Muscle of leg (tissue), 11 donors: Measurements from ENCODE around the gene CCT5. TPM values are rescaled to one million over a fixed set of nuclear protein-coding genes. Genes with fewer than 3 reads are reported as not detected.

Experiments used
- DNase-seq: peaks from one replicate; pipeline ENCODE4 v3.0.0; 2013
- H3K27ac ChIP-seq: one replicate; pipeline ENCODE4 v1.5.1; 2013; ENCODE audit warnings: mild to moderate bottlenecking, low read length, control low read depth
- H3K27me3 ChIP-seq: one replicate; pipeline ENCODE4 v1.6.1; 2013; ENCODE audit warnings: low read length; ENCODE audit not compliant: control insufficient read depth, insufficient read depth
- H3K36me3 ChIP-seq: one replicate; pipeline ENCODE4 v1.6.1; 2013; ENCODE audit warnings: low read length; ENCODE audit not compliant: control insufficient read depth, insufficient read depth
- H3K4me1 ChIP-seq: one replicate; pipeline ENCODE4 v1.6.1; 2013; ENCODE audit warnings: low read length; ENCODE audit not compliant: control insufficient read depth, insufficient read depth
- H3K4me3 ChIP-seq: one replicate; pipeline ENCODE4 v1.5.1; 2013; ENCODE audit warnings: low read length, control low read depth
- H3K9me3 ChIP-seq: replicated peaks from 2 replicates; pipeline ENCODE4 v1.6.1; 2013; ENCODE audit warnings: low read depth, low read length; ENCODE audit not compliant: control insufficient read depth
- WGBS: methylation state at CpG from one replicate; pipeline ENCODE4 v1.1.5; 2013; ENCODE audit warnings: missing lambda C conversion rate; ENCODE audit not compliant: insufficient coverage; 5-methylcytosine and 5-hydroxymethylcytosine counted together
- polyA plus RNA-seq, 8 donors: library from polyadenylated mRNA; unstranded; fragments of 120-200 nt; gene quantifications; one replicate each; pipeline versions ENCODE4 v1.2.1 to v1.2.3, GENCODE V29; 2013; ENCODE audit warnings: inconsistent platforms in 1 of 8, low replicate concordance in 1 of 8; ENCODE audit not compliant: insufficient read length in 8 of 8, insufficient read depth in 1 of 8
- total RNA-seq: library from RNA; stranded (reverse); fragments of 120-200 nt; gene quantifications from one replicate; pipeline ENCODE4 v1.2.4, GENCODE V29; 2013

Gene CCT5
- total and polyA plus RNA-seq, 9 donors = 153 to 223 (median 177) TPM

DNA sequence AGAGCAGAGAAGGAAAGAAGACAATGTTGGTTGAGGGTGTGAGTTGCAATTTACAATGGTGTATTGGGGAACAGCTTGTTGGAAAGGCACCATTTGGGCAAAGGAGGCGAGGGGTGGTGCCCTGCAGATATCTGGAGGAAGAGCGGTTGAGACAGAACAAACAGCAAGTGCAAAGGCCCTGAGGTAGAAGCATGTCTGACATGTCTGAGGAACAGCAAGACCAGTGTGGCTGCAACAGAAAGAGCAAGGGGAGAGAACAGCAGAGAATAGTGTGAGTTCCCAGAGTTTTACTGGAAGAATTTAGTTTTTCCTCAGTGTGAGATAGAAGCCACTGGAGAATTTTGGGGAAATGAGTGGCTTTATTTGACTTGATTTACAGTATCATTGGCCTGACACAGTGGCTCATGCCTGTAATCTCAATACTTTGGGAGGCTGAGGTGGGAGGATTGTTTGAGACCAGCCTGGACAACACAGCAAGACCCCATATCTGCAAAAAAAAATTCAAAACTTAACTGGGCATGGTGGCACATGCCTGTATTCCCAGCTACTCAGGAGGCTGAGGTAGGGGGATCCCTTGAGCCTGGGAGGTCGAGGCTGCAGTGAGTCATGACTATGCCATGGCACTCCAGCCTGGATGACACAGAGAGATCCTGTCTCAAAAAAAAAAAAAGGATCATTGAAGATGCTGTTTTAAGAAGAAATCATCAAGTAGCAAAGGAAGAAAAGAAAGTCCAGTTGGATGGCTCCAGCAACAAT is 44.0 kb downstream of the CCT5 start:
- 95% methylated on average over 3 of the region's 3 CpGs for WGBS
- Histone ChIP-seq H3K27ac (no peak overlapping the region), H3K4me3 (no peak overlapping the region), H3K4me1 (peaks cover 14% of the 10 kb centered on the region), H3K36me3 (peaks cover 9% of the 10 kb centered on the region), H3K9me3 (no peaks in the 10 kb centered on the region), H3K27me3 (no peaks in the 10 kb centered on the region)
- no peak for DNase-seq

DNA sequence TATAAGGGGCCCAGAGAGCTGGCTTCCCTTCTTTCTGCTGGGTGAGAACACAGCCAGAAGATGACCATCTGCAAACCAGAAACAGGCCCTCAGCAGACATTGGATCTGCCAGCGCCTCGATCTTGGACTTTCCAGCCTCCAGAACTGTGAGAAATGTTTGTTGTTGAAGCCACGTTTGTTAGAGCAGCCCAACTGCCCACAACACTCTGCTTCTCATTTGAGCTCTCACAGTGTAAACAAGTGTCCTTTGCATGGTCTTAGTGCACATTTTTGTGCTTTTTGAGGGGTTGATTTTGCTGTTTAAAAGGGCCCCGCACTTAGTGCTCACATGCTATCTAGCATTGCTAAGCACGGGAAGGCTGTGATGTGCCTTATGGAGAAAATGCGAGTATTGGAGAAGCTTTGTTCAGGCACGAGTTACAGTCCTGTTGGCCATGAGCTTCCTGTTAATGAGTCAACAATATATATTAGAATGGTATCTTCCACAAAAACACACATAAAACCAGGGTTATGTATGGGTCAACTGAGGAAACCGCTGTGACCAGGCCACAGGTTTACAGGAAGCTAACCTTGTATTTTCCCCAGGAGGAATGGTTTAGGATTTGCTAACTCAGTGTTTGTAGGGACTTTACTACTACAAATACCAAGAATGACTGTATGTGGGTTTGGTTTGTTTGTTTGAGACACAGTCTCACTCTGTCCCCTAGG is 45.7 kb downstream of the CCT5 start:
- Histone ChIP-seq H3K36me3 (peaks cover 9% of the 10 kb centered on the region), H3K27ac (no peak overlapping the region), H3K4me1 (peaks cover 4% of the 10 kb centered on the region), H3K9me3 (no peaks in the 10 kb centered on the region), H3K27me3 (no peaks in the 10 kb centered on the region), H3K4me3 (no peak overlapping the region)
- no peak for DNase-seq
- no CpG with 5 or more reads among the region's 8 CpGs for WGBS

DNA sequence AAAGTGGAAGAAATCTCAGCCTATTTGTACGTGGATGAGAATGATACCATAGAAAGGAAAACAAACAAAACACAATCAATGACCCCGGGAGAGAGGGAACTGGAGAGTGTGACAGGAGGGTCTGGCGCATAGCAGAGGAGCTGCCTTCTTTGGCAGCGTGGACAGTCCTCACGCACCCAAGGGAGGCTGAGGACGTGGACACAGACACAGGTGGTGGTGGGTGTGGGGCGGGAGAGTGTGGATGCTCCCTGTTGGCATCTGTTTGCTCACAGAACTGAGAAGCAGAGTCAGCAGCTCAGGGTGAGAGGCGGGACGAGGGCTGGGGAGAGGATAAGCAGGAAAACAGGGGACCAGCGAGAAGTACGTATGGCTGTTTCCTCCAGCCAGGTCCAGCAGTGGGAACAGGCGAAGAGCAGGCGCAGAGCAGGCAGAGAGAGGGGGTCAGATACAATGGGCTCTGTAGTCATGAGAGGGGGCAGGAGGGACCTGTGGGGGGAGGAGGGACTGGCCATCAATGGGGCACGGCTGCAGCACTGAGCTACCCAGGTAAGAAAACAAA is 47.6 kb downstream of the CCT5 start:
- DNase-seq = peak; percentile 48

DNA sequence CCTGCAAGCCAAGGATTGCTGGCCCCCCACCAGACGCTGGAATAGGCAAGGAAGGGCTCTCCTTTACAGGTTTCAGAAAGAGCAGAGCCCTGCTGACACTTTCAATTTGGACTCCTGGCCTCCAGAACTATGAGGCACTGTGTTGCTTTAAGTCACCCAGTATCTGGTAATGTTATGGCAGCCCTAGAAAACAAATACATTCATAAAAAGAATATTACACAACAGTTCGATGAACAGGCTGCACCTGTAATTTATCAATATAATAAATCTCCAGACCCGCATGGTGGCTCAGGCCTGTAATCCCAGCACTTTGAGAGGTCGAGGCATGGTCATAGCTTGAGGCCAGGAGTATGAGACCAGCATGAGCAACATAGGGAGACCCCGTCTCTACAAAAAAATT is 50.2 kb downstream of the CCT5 start:
- no peak overlapping the region for H3K4me3 ChIP-seq
- peaks cover 12% of the 10 kb centered on the region for H3K36me3 ChIP-seq
- H3K27ac ChIP-seq = no peak overlapping the region
- no peak for DNase-seq
- no peaks in the 10 kb centered on the region for H3K27me3 ChIP-seq
- peaks cover 24% of the 10 kb centered on the region for H3K4me1 ChIP-seq
- no peaks in the 10 kb centered on the region for H3K9me3 ChIP-seq
- 96% methylated on average over 4 of the region's 5 CpGs for WGBS

More for the DNA sequence above, 47.6 kb downstream of the CCT5 start:
- Histone ChIP-seq H3K36me3 (peaks cover 9% of the 10 kb centered on the region), H3K4me1 (peaks cover 14% of the 10 kb centered on the region), H3K9me3 (no peaks in the 10 kb centered on the region), H3K27ac (no peak overlapping the region), H3K4me3 (no peak overlapping the region), H3K27me3 (no peaks in the 10 kb centered on the region)
- 55% methylated on average over 12 of the region's 14 CpGs for WGBS

DNA sequence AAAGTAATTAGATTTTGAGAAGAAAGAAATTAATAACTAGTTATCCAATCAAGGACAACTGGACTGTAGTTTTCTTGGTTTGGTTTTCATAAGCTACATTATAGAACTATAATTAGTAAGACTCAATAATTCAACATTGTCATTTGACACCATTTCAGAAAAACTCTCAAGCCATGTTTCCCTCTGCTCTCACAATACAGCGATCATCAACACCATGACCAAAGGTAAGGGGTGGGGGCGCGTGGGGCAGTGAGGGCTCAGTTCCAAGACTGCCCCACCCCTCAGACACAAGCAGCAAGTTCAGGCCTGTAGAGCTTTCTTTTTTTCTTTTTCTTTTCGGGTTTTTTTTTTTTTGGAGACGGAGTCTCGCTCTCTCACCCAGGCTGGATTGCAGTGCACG is 51.2 kb downstream of the CCT5 start:
- DNase-seq = no peak

GRCh38 chr5:10301842-10302610 is 51.9 kb downstream of the CCT5 start:
- DNase-seq = peak; percentile 56
- Histone ChIP-seq H3K4me1 (peaks cover 33% of the 10 kb centered on the region), H3K27me3 (no peaks in the 10 kb centered on the region), H3K9me3 (no peaks in the 10 kb centered on the region), H3K36me3 (peaks cover 3% of the 10 kb centered on the region), H3K27ac (peak overlapping the region; percentile 31), H3K4me3 (no peak overlapping the region)
- 70% methylated on average over 8 of the region's 11 CpGs for WGBS

More for the DNA sequence above, 51.2 kb downstream of the CCT5 start:
- Histone ChIP-seq H3K4me1 (peaks cover 27% of the 10 kb centered on the region), H3K27me3 (no peaks in the 10 kb centered on the region), H3K36me3 (peaks cover 3% of the 10 kb centered on the region), H3K9me3 (no peaks in the 10 kb centered on the region), H3K27ac (peak overlapping the region; percentile 31), H3K4me3 (no peak overlapping the region)
- WGBS = 67% methylated on average over 5 of the region's 7 CpGs

GRCh38 chr5:10303201-10303600 is 53.1 kb downstream of the CCT5 start:
- H3K4me3 ChIP-seq = no peak overlapping the region
- H3K36me3 ChIP-seq = peaks cover 3% of the 10 kb centered on the region
- DNase-seq = no peak
- H3K27me3 ChIP-seq = no peaks in the 10 kb centered on the region
- H3K4me1 ChIP-seq = peaks cover 33% of the 10 kb centered on the region
- WGBS = 100% methylated on average over 1 of the region's 2 CpGs
- H3K9me3 ChIP-seq = no peaks in the 10 kb centered on the region
- no peak overlapping the region for H3K27ac ChIP-seq

- Histone ChIP-seq H3K4me1 (peaks cover 33% of the 10 kb centered on the region), H3K9me3 (no peaks in the 10 kb centered on the region), H3K27ac (no peak overlapping the region), H3K27me3 (peaks cover under 1% of the 10 kb centered on the region), H3K36me3 (peaks cover 3% of the 10 kb centered on the region), H3K4me3 (no peak overlapping the region)
- DNase-seq = no peak
- 93% methylated on average over 3 of the region's 5 CpGs for WGBS
Measured at GRCh38 chr5:10303699-10304170, 53.7 kb downstream of the CCT5 start.

GRCh38 chr5:10304932-10305331 is 54.9 kb downstream of the CCT5 start:
- peaks cover 3% of the 10 kb centered on the region for H3K36me3 ChIP-seq
- no peak for DNase-seq
- no peaks in the 10 kb centered on the region for H3K9me3 ChIP-seq
- WGBS = 76% methylated on average over 2 of the region's 5 CpGs
- no peak overlapping the region for H3K27ac ChIP-seq
- no peak overlapping the region for H3K4me3 ChIP-seq
- H3K27me3 ChIP-seq = peaks cover 3% of the 10 kb centered on the region
- peaks cover 33% of the 10 kb centered on the region for H3K4me1 ChIP-seq
